Stimulated activated CD4-positive, alpha-beta T cell treated with anti-CD3 and anti-CD28 coated beads, Interleukin-15, amount 100 ng/mL, for 48 hours (primary cell): Measurements from ENCODE around the gene PARVB.

Experiments
- DNase-seq, 2 donors: peaks; one replicate each; pipeline ENCODE4 v3.0.0-alpha.2; 2020; ENCODE audit warnings: low read depth in 2 of 2

The PARVB gene

GRCh38 chr22:44087089-44087430 lies 63.0 kb downstream of the PARVB start:
- DNase-seq: no peak

GRCh38 chr22:44088976-44089570 lies 65.0 kb downstream of the PARVB start:
- DNase-seq: no peak

GRCh38 chr22:44089717-44090570 lies 65.8 kb downstream of the PARVB start:
- DNase-seq: no peak

GRCh38 chr22:44090571-44090905 lies 66.4 kb downstream of the PARVB start:
- no peak for DNase-seq

- DNase-seq: peak; percentile 6 to 33
Observed at GRCh38 chr22:44091021-44091721, 67.1 kb downstream of the PARVB start.

GRCh38 chr22:44091751-44092150 lies 67.6 kb downstream of the PARVB start:
- DNase-seq: no peak

- no peak for DNase-seq
Observed at GRCh38 chr22:44092636-44093220, 68.6 kb downstream of the PARVB start.

GRCh38 chr22:44093791-44094190 lies 69.7 kb downstream of the PARVB start:
- DNase-seq: no peak

GRCh38 chr22:44094751-44095302 lies 70.7 kb downstream of the PARVB start:
- no peak for DNase-seq

- no peak for DNase-seq
Observed at GRCh38 chr22:44096736-44097135, 72.6 kb downstream of the PARVB start.

- DNase-seq: no peak
Observed at GRCh38 chr22:44097263-44098020, 73.3 kb downstream of the PARVB start.

GRCh38 chr22:44098021-44098739 lies 74.1 kb downstream of the PARVB start:
- no peak for DNase-seq

- DNase-seq: no peak
Observed at GRCh38 chr22:44098966-44099530, 74.9 kb downstream of the PARVB start.

- DNase-seq: no peak
Observed at GRCh38 chr22:44099696-44100095, 75.6 kb downstream of the PARVB start.

GRCh38 chr22:44100411-44100810 lies 76.3 kb downstream of the PARVB start:
- no peak for DNase-seq

- DNase-seq: no peak
Observed at GRCh38 chr22:44102121-44102520, 78.0 kb downstream of the PARVB start.

GRCh38 chr22:44102856-44103255 lies 78.8 kb downstream of the PARVB start:
- DNase-seq: no peak

- no peak for DNase-seq
Observed at GRCh38 chr22:44103735-44104480, 79.8 kb downstream of the PARVB start.

GRCh38 chr22:44107340-44107739 lies 83.2 kb downstream of the PARVB start:
- DNase-seq: no peak

GRCh38 chr22:44108076-44108475 lies 84.0 kb downstream of the PARVB start:
- DNase-seq: no peak
